Neural progenitor cell (in vitro differentiated cells): Measurements from ENCODE around the gene CRELD1. TPM values are rescaled to one million over a fixed set of nuclear protein-coding genes. Genes with fewer than 3 reads are reported as not detected.

Source experiments
- DNase-seq: peaks from one replicate; pipeline ENCODE4 v3.0.0-alpha.2; 2016; ENCODE audit warnings: low spot score
- H2AFZ ChIP-seq: fragments of 200-600 bp; sonication (generic); replicated peaks from 2 replicates; pipeline ENCODE4 v1.6.1; 2016; ENCODE audit warnings: antibody characterized with exemption
- H3F3A ChIP-seq: fragments of 200-600 bp; sonication (generic); 2 replicates; pipeline ENCODE4 v1.6.1; 2016; ENCODE audit warnings: antibody characterized with exemption, low read depth
- H3K27ac ChIP-seq: fragments of 200-600 bp; sonication (generic); 2 replicates; pipeline ENCODE4 v1.5.1; 2016; ENCODE audit warnings: mild to moderate bottlenecking
- H3K27me3 ChIP-seq: fragments of 200-600 bp; sonication (generic); 2 replicates; pipeline ENCODE4 v1.6.1; 2016; ENCODE audit warnings: mild to moderate bottlenecking, moderate library complexity
- H3K36me3 ChIP-seq: fragments of 200-600 bp; sonication (generic); 2 replicates; pipeline ENCODE4 v1.5.1; 2016
- H3K4me1 ChIP-seq: fragments of 200-600 bp; sonication (generic); 2 replicates; pipeline ENCODE4 v1.6.1; 2016; ENCODE audit warnings: mixed run types
- H3K4me2 ChIP-seq: fragments of 200-600 bp; sonication (generic); 2 replicates; pipeline ENCODE4 v1.6.1; 2016
- H3K4me3 ChIP-seq: fragments of 200-600 bp; sonication (generic); 2 replicates; pipeline ENCODE4 v1.5.1; 2016
- H3K79me2 ChIP-seq: fragments of 200-600 bp; sonication (generic); 2 replicates; pipeline ENCODE4 v1.6.1; 2016; ENCODE audit warnings: low read depth
- H3K9ac ChIP-seq: fragments of 200-600 bp; sonication (generic); 2 replicates; pipeline ENCODE4 v1.6.1; 2016
- H3K9me3 ChIP-seq: fragments of 200-600 bp; sonication (generic); 2 replicates; pipeline ENCODE4 v1.5.1; 2016; ENCODE audit warnings: low read depth
- H4K20me1 ChIP-seq: fragments of 200-600 bp; sonication (generic); 2 replicates; pipeline ENCODE4 v1.6.1; 2016; ENCODE audit warnings: low read depth
- H3K27ac Mint-ChIP-seq: 3 replicates; pipeline ENCODE4 v1.8.0; 2021; ENCODE audit warnings: mixed read lengths
- H3K27me3 Mint-ChIP-seq: 2 replicates; pipeline ENCODE4 v1.8.0; 2022; ENCODE audit warnings: low read depth, mild to moderate bottlenecking, inconsistent platforms, moderate library complexity, mixed read lengths; ENCODE audit not compliant: insufficient read depth
- H3K36me3 Mint-ChIP-seq: 3 replicates; pipeline ENCODE4 v1.8.0; 2021; ENCODE audit warnings: mixed read lengths
- H3K4me1 Mint-ChIP-seq: 3 replicates; pipeline ENCODE4 v1.8.0; 2021; ENCODE audit warnings: mixed read lengths
- H3K4me3 Mint-ChIP-seq: 3 replicates; pipeline ENCODE4 v1.8.0; 2021; ENCODE audit warnings: mild to moderate bottlenecking, moderate library complexity, mixed read lengths
- H3K9me3 Mint-ChIP-seq: 3 replicates; pipeline ENCODE4 v1.8.0; 2020; ENCODE audit warnings: mixed read lengths
- EZH2 ChIP-seq: fragments of 200-600 bp; sonication (generic); IDR thresholded peaks from 2 replicates; pipeline ENCODE4 v1.6.1; 2017; ENCODE audit warnings: antibody characterized with exemption, mild to moderate bottlenecking, moderate library complexity
- EZH2phosphoT487 ChIP-seq: fragments of 200-600 bp; sonication (generic); IDR thresholded peaks from 2 replicates; pipeline ENCODE4 v1.6.1; 2017; ENCODE audit warnings: antibody characterized with exemption
- total RNA-seq: library from RNA; depleted of rRNA; stranded (reverse); fragments of >200 nt; gene quantifications from 2 replicates; pipeline ENCODE4 v1.2.3, GENCODE V29; 2015; ENCODE audit warnings: low replicate concordance
- TF ChIP-seq, protein P1 (sequence below): fragments of 200-600 bp; sonication (generic); IDR thresholded peaks from 2 replicates; pipeline ENCODE4 v1.5.1; 2017; ENCODE audit warnings: antibody characterized with exemption, mild to moderate bottlenecking

Gene CRELD1
- total RNA-seq, 1 donor from 2014 or later: 14.1 TPM

DNA sequence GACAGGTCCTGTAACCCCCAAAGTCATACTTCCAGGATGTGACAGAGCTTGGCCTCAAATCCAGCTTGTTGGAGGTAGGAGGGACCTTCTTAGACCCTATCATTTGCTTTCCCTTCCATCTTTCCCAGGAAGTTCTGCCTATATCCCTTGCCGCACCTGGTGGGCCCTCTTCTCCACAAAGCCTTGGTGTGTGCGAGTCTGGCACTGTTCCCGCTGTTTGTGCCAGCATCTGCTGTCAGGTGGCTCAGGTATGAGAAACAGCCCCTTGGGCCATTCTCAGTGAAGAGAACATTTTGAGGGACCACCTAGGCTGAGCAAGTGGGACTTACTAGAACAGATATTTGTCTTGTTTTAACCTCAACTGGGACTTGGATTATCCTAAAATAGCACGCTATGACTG, 29.7 kb upstream of the CRELD1 start:
- Histone ChIP-seq H3K27ac (no peak overlapping the region), H3K27me3 (no peaks in the 10 kb centered on the region), H3K4me1 (no peaks in the 10 kb centered on the region), H3F3A (no peaks in the 10 kb centered on the region), H3K4me2 (no peak overlapping the region), H3K9me3 (no peaks in the 10 kb centered on the region), H4K20me1 (no peaks in the 10 kb centered on the region), H3K79me2 (no peaks in the 10 kb centered on the region), H3K9ac (no peak overlapping the region), H2AFZ (no peak overlapping the region), H3K4me3 (no peak overlapping the region), H3K36me3 (no peaks in the 10 kb centered on the region)
- Mint-ChIP-seq H3K9me3 (no peaks in the 10 kb centered on the region), H3K36me3 (no peaks in the 10 kb centered on the region), H3K4me1 (peaks cover 9% of the 10 kb centered on the region), H3K27me3 (peaks cover 5% of the 10 kb centered on the region), H3K4me3 (no peak overlapping the region), H3K27ac (no peak overlapping the region)
- TF ChIP-seq, protein P1, sequence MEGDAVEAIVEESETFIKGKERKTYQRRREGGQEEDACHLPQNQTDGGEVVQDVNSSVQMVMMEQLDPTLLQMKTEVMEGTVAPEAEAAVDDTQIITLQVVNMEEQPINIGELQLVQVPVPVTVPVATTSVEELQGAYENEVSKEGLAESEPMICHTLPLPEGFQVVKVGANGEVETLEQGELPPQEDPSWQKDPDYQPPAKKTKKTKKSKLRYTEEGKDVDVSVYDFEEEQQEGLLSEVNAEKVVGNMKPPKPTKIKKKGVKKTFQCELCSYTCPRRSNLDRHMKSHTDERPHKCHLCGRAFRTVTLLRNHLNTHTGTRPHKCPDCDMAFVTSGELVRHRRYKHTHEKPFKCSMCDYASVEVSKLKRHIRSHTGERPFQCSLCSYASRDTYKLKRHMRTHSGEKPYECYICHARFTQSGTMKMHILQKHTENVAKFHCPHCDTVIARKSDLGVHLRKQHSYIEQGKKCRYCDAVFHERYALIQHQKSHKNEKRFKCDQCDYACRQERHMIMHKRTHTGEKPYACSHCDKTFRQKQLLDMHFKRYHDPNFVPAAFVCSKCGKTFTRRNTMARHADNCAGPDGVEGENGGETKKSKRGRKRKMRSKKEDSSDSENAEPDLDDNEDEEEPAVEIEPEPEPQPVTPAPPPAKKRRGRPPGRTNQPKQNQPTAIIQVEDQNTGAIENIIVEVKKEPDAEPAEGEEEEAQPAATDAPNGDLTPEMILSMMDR: no peak
- TF ChIP-seq EZH2: no peak
- no peak for TF ChIP-seq EZH2phosphoT487
- no peak for DNase-seq

GRCh38 chr3:9906480-9906879, 27.2 kb upstream of the CRELD1 start:
- no peaks in the 10 kb centered on the region for H3K79me2 ChIP-seq
- no peak overlapping the region for H3K27ac ChIP-seq
- H3F3A ChIP-seq: no peaks in the 10 kb centered on the region
- H3K27ac Mint-ChIP-seq: no peak overlapping the region
- peaks cover 5% of the 10 kb centered on the region for H3K27me3 Mint-ChIP-seq
- H3K9ac ChIP-seq: no peak overlapping the region
- H3K4me1 ChIP-seq: no peaks in the 10 kb centered on the region
- H3K4me3 Mint-ChIP-seq: no peak overlapping the region
- H4K20me1 ChIP-seq: no peaks in the 10 kb centered on the region
- no peaks in the 10 kb centered on the region for H3K36me3 Mint-ChIP-seq
- no peaks in the 10 kb centered on the region for H3K27me3 ChIP-seq
- no peaks in the 10 kb centered on the region for H3K9me3 Mint-ChIP-seq
- peaks cover 12% of the 10 kb centered on the region for H3K4me1 Mint-ChIP-seq
- H3K9me3 ChIP-seq: no peaks in the 10 kb centered on the region
- no peak overlapping the region for H3K4me3 ChIP-seq
- TF ChIP-seq, protein P1: no peak
- TF ChIP-seq EZH2 (no peak), EZH2phosphoT487 (no peak)
- no peak overlapping the region for H2AFZ ChIP-seq
- H3K4me2 ChIP-seq: no peak overlapping the region
- no peak for DNase-seq
- no peaks in the 10 kb centered on the region for H3K36me3 ChIP-seq

DNA sequence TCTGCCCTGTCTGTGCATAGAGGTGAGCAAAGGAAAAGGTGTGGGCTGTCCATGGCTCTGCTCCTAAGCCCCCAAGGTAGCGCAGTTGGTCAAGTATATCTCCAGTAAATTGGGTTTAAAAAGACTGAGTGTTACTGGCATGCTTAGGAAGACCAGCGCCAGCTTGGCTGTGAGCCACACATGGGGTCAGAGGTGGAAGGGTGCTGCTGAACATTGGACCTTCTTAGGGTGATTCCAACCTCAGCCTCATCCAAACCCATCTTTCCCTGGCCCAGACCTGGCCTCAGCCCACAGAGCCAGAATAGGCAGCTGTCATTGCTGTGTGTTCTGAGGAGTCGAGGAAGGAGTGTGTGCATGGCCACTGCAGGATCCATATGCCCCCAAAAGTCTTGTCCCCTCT, 25.3 kb upstream of the CRELD1 start:
- H3K27me3 ChIP-seq: no peaks in the 10 kb centered on the region
- no peaks in the 10 kb centered on the region for H4K20me1 ChIP-seq
- no peaks in the 10 kb centered on the region for H3F3A ChIP-seq
- no peaks in the 10 kb centered on the region for H3K9me3 Mint-ChIP-seq
- no peak overlapping the region for H3K4me3 ChIP-seq
- no peak overlapping the region for H3K27ac Mint-ChIP-seq
- no peak overlapping the region for H3K27ac ChIP-seq
- H3K79me2 ChIP-seq: no peaks in the 10 kb centered on the region
- H3K36me3 ChIP-seq: no peaks in the 10 kb centered on the region
- no peak for DNase-seq
- H3K36me3 Mint-ChIP-seq: no peaks in the 10 kb centered on the region
- H3K4me1 Mint-ChIP-seq: peaks cover 5% of the 10 kb centered on the region
- no peak overlapping the region for H3K4me3 Mint-ChIP-seq
- H3K27me3 Mint-ChIP-seq: peaks cover 5% of the 10 kb centered on the region
- no peaks in the 10 kb centered on the region for H3K9me3 ChIP-seq
- TF ChIP-seq EZH2 (no peak), EZH2phosphoT487 (no peak)
- TF ChIP-seq, protein P1: no peak
- no peaks in the 10 kb centered on the region for H3K4me1 ChIP-seq
- no peak overlapping the region for H3K9ac ChIP-seq
- H3K4me2 ChIP-seq: no peak overlapping the region
- H2AFZ ChIP-seq: no peak overlapping the region
